Cerebellar nuclear complex (tissue), 1 donor: ENCODE results near the gene ZNF326.

Experiments
- DNase-seq, 2 experiments: peaks; one replicate each; lab custom pipeline; 2025; lab: John Stamatoyannopoulos, UW

The ZNF326 gene, protein sequence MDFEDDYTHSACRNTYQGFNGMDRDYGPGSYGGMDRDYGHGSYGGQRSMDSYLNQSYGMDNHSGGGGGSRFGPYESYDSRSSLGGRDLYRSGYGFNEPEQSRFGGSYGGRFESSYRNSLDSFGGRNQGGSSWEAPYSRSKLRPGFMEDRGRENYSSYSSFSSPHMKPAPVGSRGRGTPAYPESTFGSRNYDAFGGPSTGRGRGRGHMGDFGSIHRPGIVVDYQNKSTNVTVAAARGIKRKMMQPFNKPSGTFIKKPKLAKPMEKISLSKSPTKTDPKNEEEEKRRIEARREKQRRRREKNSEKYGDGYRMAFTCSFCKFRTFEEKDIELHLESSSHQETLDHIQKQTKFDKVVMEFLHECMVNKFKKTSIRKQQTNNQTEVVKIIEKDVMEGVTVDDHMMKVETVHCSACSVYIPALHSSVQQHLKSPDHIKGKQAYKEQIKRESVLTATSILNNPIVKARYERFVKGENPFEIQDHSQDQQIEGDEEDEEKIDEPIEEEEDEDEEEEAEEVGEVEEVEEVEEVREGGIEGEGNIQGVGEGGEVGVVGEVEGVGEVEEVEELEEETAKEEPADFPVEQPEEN

GRCh38 chr1:89994805-89995597, at the start of gene ZNF326:
Gene ZNF326 (plus strand): TSS chr1:89995110. CDS start chr1:89995258, 148 bp downstream.
- DNase-seq = peak; percentile 90 to 93

- no peak for DNase-seq
Measured at GRCh38 chr1:89945852-89946476, 48.9 kb upstream of the ZNF326 start.

- no peak for DNase-seq
Measured at GRCh38 chr1:89946532-89946931, 48.4 kb upstream of the ZNF326 start.

- DNase-seq = no peak
Measured at GRCh38 chr1:89948722-89949345, 46.1 kb upstream of the ZNF326 start.

DNA sequence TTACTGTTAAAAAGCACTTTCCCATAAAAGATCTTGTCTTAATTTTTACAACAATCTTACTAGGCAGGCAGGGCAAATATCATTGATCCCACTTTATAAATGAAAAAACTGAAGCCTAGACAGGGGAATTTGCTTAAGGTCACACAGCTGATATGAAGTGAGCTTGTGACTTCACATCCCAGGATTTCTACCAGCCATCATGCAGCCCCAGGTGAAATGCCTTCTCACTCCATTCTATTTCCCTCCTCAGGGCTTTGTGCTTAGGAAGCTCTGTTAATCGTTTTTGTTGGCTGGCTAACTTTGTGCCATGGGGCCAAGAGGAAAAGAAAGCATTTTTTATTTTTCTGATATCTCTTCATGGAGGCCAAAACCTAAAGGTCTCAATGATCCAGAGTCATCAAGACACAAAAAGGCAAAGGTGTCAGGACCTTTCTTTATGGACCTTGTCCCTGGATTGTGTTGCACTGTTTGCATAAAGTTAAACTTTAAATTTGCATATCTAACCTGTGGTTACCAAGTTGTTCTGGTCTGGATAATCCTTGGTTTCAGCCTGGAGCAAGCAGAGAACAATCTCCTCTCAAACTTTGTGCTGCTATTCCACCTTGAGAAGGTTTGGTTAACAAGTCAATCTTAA, 44.8 kb upstream of the ZNF326 start:
- no peak for DNase-seq

DNA sequence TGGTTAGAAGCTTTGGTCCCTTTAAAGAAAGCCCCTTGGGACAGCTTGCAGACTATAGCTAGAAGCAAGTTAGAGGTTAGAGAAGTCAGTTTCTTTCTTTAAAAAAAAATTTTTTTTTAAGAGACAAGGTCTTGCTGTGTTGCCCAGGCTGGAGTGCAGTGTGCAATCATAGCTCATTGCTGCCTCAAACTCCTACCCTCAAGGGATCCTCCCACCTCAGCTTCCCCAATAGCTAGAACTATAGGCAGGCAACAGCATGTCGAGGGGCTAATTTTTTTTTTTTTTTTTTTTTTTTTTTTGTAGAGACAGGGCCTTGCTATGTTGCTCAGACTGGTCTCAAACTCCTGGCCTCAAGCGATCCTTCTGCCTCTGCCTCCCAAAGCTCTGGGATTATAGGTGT, 44.2 kb upstream of the ZNF326 start:
- no peak for DNase-seq

DNA sequence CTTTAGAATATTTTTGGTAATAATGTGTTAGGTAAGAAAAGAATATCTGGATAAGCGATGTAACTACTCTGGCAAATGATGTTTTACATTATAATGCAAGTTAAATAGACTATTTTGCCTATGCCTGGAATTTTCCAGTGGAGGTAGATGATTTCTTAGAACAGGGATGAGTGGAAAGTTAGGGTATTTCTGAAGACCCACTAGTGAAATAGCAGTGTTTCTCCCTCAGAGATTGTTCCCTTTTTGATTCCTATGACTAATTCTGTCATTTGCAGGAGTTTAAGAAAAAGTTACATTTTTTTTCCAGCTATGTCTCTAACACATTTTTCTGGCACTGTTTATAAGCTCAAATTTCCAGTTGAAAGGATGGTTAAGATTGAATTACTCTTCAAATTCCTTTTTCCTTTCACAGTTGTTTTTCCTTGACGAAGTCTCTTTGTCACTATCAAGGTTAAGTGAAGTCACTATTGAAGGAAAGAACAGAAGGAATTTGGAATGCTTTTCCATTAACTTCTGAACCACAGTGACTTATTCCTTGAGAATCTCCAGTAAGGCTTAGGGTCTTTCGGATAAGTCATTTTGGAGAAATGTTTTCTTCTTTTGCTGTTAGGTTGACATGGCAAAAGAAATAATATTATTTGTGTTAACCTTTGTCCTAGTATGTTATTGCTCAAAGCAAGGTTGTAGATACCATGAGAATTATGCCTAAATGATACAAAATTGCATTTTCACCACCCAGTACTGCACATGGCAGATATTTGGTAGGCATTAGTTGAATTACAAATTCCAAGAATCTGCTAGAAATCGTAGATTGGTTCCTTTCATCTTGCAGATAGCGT, 42.9 kb upstream of the ZNF326 start:
- DNase-seq = no peak

- DNase-seq = no peak
Measured at GRCh38 chr1:89952605-89953130, 42.2 kb upstream of the ZNF326 start.

- DNase-seq = no peak
Measured at GRCh38 chr1:89953131-89953626, 41.7 kb upstream of the ZNF326 start.

DNA sequence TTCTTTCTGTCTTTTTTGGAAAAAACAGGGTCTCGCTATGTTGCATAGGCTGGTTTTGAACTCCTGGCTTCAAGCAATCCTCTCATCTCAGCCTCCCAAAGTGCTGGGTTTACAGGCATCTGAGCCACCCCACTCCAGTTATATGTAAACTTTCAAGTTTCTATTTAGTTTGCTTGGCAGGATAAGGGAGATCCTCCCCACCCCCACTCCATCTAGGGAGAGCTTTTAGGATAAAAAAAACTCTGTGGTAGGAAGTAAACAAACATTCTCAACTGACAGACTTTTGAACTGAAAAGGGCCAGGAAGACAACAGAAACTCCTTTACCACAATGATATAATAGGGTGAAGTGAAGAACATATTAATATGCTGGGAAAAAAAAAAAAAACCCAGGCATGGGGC, 41.0 kb upstream of the ZNF326 start:
- DNase-seq = no peak

GRCh38 chr1:89954401-89954800, 40.5 kb upstream of the ZNF326 start:
- no peak for DNase-seq

DNA sequence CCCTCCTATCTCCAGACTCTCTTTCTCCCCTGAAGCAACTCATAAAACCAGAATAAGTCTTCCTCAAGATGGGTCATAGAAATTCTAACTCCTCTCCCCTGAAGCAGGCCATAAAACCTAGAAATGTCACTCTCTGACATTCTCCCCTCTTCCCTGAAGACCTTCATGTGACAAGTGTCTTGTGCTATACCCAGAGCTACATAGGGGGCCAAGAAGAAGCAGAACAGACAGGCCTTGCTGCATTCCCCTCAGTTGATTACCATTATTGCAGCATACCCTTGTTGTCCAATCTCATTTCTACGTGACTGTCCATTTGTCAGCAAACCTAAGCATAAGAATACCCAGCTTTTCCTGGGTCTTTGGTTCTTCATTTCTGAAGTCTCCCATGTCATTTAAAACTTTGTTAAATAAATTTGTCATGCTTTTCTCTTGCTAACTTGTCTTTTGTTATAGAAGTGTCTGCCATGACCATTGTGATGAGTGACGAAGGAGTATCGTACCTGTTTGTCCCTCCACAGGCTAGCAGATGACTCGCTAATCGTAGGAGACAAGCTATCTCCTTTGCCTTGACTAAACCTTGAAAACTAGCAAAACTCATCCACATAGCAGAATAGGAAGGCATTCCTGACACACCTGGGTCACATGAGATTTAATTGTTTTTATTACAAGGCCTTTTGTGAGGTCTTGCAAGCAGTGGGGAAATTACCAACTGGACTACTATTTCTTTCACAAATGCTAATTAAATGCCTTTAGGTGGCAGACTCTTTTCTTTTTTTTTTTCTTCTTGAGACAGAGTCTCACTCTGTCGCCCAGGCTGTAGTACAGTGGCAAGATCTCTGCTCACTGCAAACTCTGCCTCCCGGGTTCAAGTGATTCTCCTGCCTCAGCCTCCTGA, 39.4 kb upstream of the ZNF326 start:
- DNase-seq = no peak

- no peak for DNase-seq
Measured at GRCh38 chr1:89957107-89957506, 37.8 kb upstream of the ZNF326 start.

GRCh38 chr1:89958851-89959654, 35.9 kb upstream of the ZNF326 start:
- no peak for DNase-seq

- no peak for DNase-seq
Measured at GRCh38 chr1:89959719-89960118, 35.2 kb upstream of the ZNF326 start.

GRCh38 chr1:89962024-89962741, 32.7 kb upstream of the ZNF326 start:
- DNase-seq = no peak

- DNase-seq = no peak
Measured at GRCh38 chr1:89962742-89963075, 32.2 kb upstream of the ZNF326 start.
